Articular chondrocyte of knee joint (primary cell): Measurements from ENCODE around the gene DHX57. TPM values are rescaled to one million over a fixed set of nuclear protein-coding genes. Genes with fewer than 3 reads are reported as not detected.

ENCODE experiments used
- small RNA-seq: library from RNA; depleted of rRNA; stranded (forward); fragments of <200 nt; gene quantifications from one replicate; pipeline ENCODE3, GENCODE V24; 2012
- total RNA-seq: library from RNA; depleted of rRNA; stranded (reverse); fragments of >200 nt; gene quantifications from 2 replicates; pipeline ENCODE4 v1.2.3, GENCODE V29; 2012

DHX57 gene, protein sequence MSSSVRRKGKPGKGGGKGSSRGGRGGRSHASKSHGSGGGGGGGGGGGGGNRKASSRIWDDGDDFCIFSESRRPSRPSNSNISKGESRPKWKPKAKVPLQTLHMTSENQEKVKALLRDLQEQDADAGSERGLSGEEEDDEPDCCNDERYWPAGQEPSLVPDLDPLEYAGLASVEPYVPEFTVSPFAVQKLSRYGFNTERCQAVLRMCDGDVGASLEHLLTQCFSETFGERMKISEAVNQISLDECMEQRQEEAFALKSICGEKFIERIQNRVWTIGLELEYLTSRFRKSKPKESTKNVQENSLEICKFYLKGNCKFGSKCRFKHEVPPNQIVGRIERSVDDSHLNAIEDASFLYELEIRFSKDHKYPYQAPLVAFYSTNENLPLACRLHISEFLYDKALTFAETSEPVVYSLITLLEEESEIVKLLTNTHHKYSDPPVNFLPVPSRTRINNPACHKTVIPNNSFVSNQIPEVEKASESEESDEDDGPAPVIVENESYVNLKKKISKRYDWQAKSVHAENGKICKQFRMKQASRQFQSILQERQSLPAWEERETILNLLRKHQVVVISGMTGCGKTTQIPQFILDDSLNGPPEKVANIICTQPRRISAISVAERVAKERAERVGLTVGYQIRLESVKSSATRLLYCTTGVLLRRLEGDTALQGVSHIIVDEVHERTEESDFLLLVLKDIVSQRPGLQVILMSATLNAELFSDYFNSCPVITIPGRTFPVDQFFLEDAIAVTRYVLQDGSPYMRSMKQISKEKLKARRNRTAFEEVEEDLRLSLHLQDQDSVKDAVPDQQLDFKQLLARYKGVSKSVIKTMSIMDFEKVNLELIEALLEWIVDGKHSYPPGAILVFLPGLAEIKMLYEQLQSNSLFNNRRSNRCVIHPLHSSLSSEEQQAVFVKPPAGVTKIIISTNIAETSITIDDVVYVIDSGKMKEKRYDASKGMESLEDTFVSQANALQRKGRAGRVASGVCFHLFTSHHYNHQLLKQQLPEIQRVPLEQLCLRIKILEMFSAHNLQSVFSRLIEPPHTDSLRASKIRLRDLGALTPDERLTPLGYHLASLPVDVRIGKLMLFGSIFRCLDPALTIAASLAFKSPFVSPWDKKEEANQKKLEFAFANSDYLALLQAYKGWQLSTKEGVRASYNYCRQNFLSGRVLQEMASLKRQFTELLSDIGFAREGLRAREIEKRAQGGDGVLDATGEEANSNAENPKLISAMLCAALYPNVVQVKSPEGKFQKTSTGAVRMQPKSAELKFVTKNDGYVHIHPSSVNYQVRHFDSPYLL (N-terminal part only)
- 23.7 and 26.8 TPM in 2 replicates for total RNA-seq

DNA sequence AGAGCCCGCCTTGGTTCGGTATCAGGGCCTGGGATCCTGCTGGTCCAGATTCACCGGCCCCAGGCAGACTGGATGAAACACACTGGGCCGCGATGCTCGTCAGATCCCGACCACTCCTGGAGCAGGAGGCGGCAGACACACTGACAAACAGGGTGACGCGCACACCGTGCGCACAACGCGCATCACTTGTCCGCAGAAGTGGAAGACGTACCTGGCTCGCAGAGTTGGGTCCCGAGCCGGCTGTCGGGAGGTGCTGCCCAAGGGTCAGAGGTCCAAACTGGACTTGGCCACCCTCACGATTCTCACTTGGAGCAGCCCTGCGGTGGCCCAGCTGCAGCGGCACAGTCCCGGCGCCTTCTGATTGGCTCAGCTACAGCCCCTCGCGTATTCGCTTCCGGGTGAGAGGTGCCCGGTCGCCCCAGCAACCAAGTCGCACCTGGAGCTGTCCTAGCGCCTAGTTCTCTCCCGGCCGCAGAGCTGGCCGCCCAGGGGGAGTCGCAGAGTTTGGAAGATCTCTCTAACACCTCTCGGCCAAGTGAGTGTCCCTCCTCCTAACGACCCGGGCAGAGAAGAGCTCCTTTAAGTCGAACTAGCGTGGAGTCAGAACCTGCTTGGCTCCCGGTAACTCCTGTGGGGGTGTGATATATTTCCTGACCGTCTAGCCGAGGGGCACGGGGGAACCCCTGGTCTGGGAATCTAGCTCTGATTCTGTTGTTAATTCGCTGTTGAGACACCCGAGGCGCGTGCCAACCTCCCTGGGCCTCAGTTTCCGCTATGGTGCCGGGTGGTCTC, at the start of gene DHX57, which contains the start of gene MORN2:
TSS of gene DHX57 (minus strand) at position 359 of the 792 bp plus-strand sequence. CDS start 7,529 bp downstream, outside the sequence.
TSS of gene MORN2 (plus strand) at position 401 of the 792 bp plus-strand sequence.

DNA sequence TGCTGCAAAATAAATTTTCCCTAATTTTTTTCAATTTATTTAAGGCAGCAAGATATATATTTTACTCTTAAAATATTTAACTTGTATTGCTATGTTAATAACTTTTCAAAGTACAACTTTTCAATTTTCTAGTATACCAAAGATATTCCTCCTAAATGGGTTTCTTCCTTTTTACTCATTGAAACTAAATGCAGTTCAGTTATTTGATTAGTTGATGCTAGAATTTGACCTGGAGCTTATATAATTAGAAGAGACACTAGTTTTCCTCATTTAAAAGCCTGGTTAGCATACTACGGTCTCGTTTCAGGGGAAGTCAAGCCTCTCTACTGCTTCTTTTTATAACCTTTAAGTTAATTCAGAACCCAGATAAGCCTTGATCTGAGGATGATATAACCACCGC, 13.8 kb upstream of the DHX57 start, which contains the start of gene ARHGEF33:
TSS of gene ARHGEF33 (plus strand) at position 301 of the 400 bp plus-strand sequence. CDS start 29,573 bp downstream, outside the sequence.

DNA sequence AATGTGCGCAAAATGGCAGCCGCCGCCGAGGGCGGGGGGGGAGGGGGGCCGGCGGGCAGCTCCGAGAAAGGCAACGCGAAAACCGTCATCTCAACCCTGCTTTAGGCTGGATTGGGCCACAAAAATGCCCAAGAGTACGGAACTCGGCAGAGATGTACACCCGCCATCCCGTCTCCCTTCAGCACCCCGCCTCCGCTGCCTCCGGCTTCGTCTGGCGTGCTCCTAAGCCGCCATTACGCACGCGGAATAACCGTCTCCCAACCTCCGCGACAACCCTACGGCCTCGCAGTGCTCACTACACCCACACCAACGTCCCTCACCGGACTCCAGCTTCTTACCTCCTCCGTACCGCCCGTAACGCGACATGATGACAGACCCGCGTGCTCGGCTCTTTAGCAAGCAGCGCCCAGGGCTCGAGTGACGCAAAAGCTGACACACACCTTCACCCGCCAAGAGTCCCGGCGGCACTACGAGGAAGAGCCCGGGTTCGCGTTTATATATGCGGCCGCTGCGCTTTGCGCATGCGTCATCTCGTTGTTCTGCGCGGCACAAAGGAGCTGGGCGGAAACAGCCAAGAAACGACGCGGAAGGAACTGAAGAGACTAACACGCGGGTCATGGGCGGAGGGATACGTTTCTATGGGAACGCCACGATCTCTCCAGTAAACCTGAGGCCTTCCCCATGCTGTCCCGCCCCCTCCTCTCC, 124.7 kb downstream of the DHX57 start, which contains the start of gene SRSF7:
TSS of gene SRSF7 (minus strand) at position 471 of the 705 bp plus-strand sequence. CDS start at position 366, 105 bp downstream.

Small RNA genes lying within 50 kb of the gene (small RNA-seq; reads per million reads assigned to genes)
- gene RNU6-851P: not detected

Other genes starting within 250 kb of the DHX57 start
- 23.5 and 24.4 TPM in 2 replicates for gene GALM, start 209.8 kb downstream of the DHX57 start, total RNA-seq
- 81.8 and 88.0 TPM in 2 replicates for gene SRSF7, start 124.6 kb downstream of the DHX57 start, total RNA-seq
- gene GEMIN6, start 97.7 kb downstream of the DHX57 start, total RNA-seq: 6.9 and 8.6 TPM in 2 replicates
- 26.3 and 30.2 TPM in 2 replicates for gene MORN2, start within 50 bp of the DHX57 start, total RNA-seq
- 1.2 and 1.4 TPM in 2 replicates for gene ARHGEF33, start 13.9 kb upstream of the DHX57 start, total RNA-seq
- gene SOS1, start 245.1 kb upstream of the DHX57 start, total RNA-seq: 34.4 and 40.6 TPM in 2 replicates